ENCODE results near the gene IL6R. TPM values are rescaled to one million over a fixed set of nuclear protein-coding genes. Genes with fewer than 3 reads are reported as not detected.
A peak's percentile ranks its signal among the peaks of the same experiment; 100 is the strongest.

IL6R gene
- total RNA-seq, 1 experiment from 2014 or later: 22.8 TPM

GRCh38 chr1:154427173-154428139 lies 22.3 kb downstream of the IL6R start:
- ChIA-PET CTCF (interaction anchor here (0.5 to 3.1 kb wide), 6 partner anchors 8 to 238 kb away, joined by 3 to 8 read pairs (median 5); a partner anchor contains a TSS), POLR2A (interaction anchor here (0.7 to 26.0 kb wide), 4 partner anchors 15 to 1187 kb away, joined by 3 to 1077 read pairs (median 4); partner anchors contain the start of gene IL6R)
- peaks cover 65% of the 10 kb centered on the region for H3K36me3 Mint-ChIP-seq (ENCODE audit: insufficient read depth, unreplicated experiment)
- intact Hi-C loops (cut with micrococcal nuclease): no loop called here
- peak; percentile 63 for DNase-seq (ENCODE audit: unreplicated experiment)
- TF ChIP-seq CTCF (IDR thresholded peaks at IDR 0.05; ENCODE audit: unreplicated experiment): no peak
- H3K4me3 Mint-ChIP-seq (ENCODE audit: unreplicated experiment): no peak overlapping the region
- H3K27me3 Mint-ChIP-seq (ENCODE audit: insufficient read depth, unreplicated experiment): no peaks in the 10 kb centered on the region
- H3K4me1 Mint-ChIP-seq (ENCODE audit: insufficient read depth, unreplicated experiment): peaks cover 70% of the 10 kb centered on the region
- H3K9me3 Mint-ChIP-seq (ENCODE audit: unreplicated experiment): no peaks in the 10 kb centered on the region
- BruUV-seq (replicated peaks): no TSS peak
- peak overlapping the region; percentile 55 for H3K27ac Mint-ChIP-seq (ENCODE audit: low read depth, unreplicated experiment)

GRCh38 chr1:154429118-154429517 lies 24.0 kb downstream of the IL6R start:
- DNase-seq (ENCODE audit: unreplicated experiment): no peak
- no peaks in the 10 kb centered on the region for H3K9me3 Mint-ChIP-seq (ENCODE audit: unreplicated experiment)
- no peak overlapping the region for H3K4me3 Mint-ChIP-seq (ENCODE audit: unreplicated experiment)
- no peaks in the 10 kb centered on the region for H3K27me3 Mint-ChIP-seq (ENCODE audit: insufficient read depth, unreplicated experiment)
- BruUV-seq (replicated peaks): no TSS peak
- H3K27ac Mint-ChIP-seq (ENCODE audit: low read depth, unreplicated experiment): peak overlapping the region; percentile 32
- peaks cover 71% of the 10 kb centered on the region for H3K36me3 Mint-ChIP-seq (ENCODE audit: insufficient read depth, unreplicated experiment)
- intact Hi-C loops (cut with micrococcal nuclease): no loop called here
- ChIA-PET CTCF (interaction anchor here (0.6 to 3.1 kb wide), 5 partner anchors 9 to 50 kb away, joined by 3 to 13 read pairs (median 5); no protein-coding TSS in a partner anchor), POLR2A (interaction anchor here (0.6 to 26.0 kb wide), 3 partner anchors 10 to 744 kb away, joined by 3 to 1077 read pairs (median 4); partner anchors contain the start of genes IL6R and KRTCAP2)
- H3K4me1 Mint-ChIP-seq (ENCODE audit: insufficient read depth, unreplicated experiment): peaks cover 62% of the 10 kb centered on the region
- no peak for TF ChIP-seq CTCF (IDR thresholded peaks at IDR 0.05; ENCODE audit: unreplicated experiment)

- Mint-ChIP-seq H3K9me3 (ENCODE audit: unreplicated experiment) (no peaks in the 10 kb centered on the region), H3K27me3 (ENCODE audit: insufficient read depth, unreplicated experiment) (no peaks in the 10 kb centered on the region), H3K4me3 (ENCODE audit: unreplicated experiment) (no peak overlapping the region), H3K36me3 (ENCODE audit: insufficient read depth, unreplicated experiment) (peaks cover 71% of the 10 kb centered on the region), H3K4me1 (ENCODE audit: insufficient read depth, unreplicated experiment) (peaks cover 53% of the 10 kb centered on the region), H3K27ac (ENCODE audit: low read depth, unreplicated experiment) (peak overlapping the region; percentile 55)
- ChIA-PET CTCF (interaction anchor here (0.5 to 3.1 kb wide), 10 partner anchors 10 to 263 kb away, joined by 3 to 13 read pairs (median 4); partner anchors contain the start of gene ATP8B2), POLR2A (interaction anchor here (0.6 to 26.0 kb wide), 3 partner anchors 18 to 101 kb away, joined by 3 to 1077 read pairs (median 3); partner anchors contain the start of gene IL6R)
- no TSS peak for BruUV-seq (replicated peaks)
- intact Hi-C loops (cut with micrococcal nuclease): loop anchor here (2.0 kb wide), 1 partner anchor 33 kb away; no protein-coding TSS in a partner anchor
- TF ChIP-seq CTCF (IDR thresholded peaks at IDR 0.05; ENCODE audit: unreplicated experiment): no peak
- no peak for DNase-seq (ENCODE audit: unreplicated experiment)
Observed at GRCh38 chr1:154429841-154430611, 24.9 kb downstream of the IL6R start.
